ENCODE data around the gene RBBP6.

Gene RBBP6

DNA sequence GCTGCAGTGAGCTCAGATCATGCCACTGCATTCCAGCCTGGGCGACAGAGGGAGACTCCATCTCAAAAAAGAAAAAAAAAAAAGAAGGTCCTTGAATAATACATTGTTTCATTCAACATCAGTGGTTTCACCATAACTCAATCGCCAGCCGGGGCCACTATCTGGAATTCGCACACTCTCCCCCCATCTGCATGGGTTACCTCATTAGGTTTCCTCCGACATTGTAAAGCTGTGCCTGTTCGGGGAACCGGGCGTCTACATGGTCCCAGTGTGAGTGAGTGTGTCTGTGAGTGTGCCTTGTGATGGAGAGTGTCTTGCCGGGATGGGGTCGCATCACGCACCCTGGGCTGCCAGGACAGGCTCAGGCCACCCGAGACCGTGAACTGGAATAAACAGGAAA, 16.6 kb upstream of the RBBP6 start:
- in situ Hi-C loops (cut with HindIII; ENCODE audit: low sequenced_read_pairs), result no loop called here
- DNase-seq (ENCODE audit: low read depth, low spot score), result no peak
- TF ChIP-seq, protein P1, sequence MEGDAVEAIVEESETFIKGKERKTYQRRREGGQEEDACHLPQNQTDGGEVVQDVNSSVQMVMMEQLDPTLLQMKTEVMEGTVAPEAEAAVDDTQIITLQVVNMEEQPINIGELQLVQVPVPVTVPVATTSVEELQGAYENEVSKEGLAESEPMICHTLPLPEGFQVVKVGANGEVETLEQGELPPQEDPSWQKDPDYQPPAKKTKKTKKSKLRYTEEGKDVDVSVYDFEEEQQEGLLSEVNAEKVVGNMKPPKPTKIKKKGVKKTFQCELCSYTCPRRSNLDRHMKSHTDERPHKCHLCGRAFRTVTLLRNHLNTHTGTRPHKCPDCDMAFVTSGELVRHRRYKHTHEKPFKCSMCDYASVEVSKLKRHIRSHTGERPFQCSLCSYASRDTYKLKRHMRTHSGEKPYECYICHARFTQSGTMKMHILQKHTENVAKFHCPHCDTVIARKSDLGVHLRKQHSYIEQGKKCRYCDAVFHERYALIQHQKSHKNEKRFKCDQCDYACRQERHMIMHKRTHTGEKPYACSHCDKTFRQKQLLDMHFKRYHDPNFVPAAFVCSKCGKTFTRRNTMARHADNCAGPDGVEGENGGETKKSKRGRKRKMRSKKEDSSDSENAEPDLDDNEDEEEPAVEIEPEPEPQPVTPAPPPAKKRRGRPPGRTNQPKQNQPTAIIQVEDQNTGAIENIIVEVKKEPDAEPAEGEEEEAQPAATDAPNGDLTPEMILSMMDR (IDR thresholded peaks at IDR 0.05; ENCODE audit: low read depth, low read length), result no peak
- H3K4me3 ChIP-seq (ENCODE audit: low read depth, low read length), result no peak overlapping the region

DNA sequence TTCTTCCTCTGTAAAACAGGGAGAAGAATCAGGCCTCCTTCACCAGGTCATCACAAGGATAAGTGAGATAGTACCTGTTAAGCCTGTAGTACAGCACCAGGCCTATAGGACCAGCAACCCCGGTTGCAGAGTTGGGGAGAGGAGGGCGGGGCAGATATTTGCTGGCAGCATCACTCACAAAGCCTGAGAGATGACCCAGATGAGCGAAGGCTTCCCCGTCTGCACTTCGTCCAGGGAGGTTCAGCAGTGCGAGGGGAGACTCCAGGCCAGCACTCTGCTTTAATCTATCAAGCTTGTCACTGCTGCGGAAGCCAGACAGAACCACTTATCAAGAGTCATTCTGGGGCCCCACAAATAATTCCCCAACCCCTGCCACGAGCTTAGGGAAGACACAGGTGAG, 15.8 kb upstream of the RBBP6 start:
- TF ChIP-seq, protein P1 (IDR thresholded peaks at IDR 0.05; ENCODE audit: low read depth, low read length), result no peak
- no peak overlapping the region for H3K4me3 ChIP-seq (ENCODE audit: low read depth, low read length)
- no peak for DNase-seq (ENCODE audit: low read depth, low spot score)
- in situ Hi-C loops (cut with HindIII; ENCODE audit: low sequenced_read_pairs), result no loop called here

DNA sequence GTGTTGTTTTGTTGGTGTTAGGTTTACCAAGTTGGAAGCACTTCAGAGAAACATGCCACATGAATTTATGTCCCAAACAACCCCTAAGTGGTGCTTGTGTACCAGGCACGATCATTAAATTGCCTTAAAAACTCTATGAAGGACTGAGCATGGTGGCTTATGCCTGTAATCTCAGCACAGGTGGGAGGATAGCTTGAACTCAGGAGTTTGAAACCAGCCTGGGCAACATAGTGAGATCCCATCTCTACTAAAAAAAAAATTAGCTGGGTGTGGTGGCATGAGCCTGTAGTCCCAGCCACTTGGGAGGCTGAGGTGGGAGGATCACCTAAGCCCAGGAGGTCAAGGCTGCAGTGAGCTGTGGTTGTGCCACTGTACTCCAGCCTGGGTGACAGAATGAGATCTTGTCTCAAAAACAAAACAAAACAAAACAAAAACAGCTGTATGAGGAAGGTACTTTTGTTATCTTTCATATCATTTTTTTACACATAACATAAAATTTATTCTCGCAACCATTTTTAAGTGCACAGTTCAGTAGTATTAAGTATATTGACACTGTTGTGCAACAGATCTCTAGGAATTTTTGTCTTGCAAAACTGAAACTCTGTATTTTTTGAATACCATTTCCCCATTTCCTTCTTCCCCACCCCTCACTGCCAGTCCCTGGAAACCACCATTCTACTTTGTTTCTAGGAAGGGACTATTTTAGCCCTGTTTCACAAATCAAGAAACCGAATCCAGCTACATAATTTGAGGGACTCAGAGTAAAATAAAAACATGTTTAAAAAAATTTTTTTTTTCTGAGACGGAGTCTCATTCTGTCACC, 14.3 kb upstream of the RBBP6 start:
- TF ChIP-seq, protein P1 (IDR thresholded peaks at IDR 0.05; ENCODE audit: low read depth, low read length), result no peak
- in situ Hi-C loops (cut with HindIII; ENCODE audit: low sequenced_read_pairs), result no loop called here
- H3K4me3 ChIP-seq (ENCODE audit: low read depth, low read length), result no peak overlapping the region
- no peak for DNase-seq (ENCODE audit: low read depth, low spot score)

DNA sequence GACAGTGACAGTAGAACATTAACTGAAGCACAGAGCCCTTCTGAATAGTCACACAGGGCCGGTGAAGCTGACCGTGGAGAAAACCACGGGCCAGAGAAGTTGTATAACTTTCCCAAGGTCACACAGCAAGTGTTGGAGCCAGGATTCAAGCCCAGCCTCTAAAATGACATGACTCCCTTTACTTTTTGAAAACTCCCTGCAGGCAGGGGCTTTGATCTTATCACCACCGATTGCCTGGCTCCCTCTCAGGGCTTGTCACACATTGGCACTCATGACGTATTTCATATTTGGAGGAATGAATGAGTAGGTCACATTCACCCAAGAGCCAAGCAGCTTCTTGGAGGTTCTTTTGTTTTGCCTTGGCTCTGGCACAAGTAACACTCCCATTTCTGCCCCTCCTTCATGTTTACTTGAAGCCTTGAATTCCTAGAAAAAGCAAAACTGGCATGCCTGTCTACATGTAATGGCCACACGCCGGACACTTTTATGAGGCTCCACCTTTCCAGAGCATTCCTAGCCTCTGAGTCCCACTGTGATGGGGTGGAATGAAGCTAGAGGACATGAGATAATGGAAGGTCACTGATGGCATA, 13.3 kb upstream of the RBBP6 start:
- DNase-seq (ENCODE audit: low read depth, low spot score), result no peak
- in situ Hi-C loops (cut with HindIII; ENCODE audit: low sequenced_read_pairs), result no loop called here
- no peak overlapping the region for H3K4me3 ChIP-seq (ENCODE audit: low read depth, low read length)
- TF ChIP-seq, protein P1 (IDR thresholded peaks at IDR 0.05; ENCODE audit: low read depth, low read length), result no peak

DNA sequence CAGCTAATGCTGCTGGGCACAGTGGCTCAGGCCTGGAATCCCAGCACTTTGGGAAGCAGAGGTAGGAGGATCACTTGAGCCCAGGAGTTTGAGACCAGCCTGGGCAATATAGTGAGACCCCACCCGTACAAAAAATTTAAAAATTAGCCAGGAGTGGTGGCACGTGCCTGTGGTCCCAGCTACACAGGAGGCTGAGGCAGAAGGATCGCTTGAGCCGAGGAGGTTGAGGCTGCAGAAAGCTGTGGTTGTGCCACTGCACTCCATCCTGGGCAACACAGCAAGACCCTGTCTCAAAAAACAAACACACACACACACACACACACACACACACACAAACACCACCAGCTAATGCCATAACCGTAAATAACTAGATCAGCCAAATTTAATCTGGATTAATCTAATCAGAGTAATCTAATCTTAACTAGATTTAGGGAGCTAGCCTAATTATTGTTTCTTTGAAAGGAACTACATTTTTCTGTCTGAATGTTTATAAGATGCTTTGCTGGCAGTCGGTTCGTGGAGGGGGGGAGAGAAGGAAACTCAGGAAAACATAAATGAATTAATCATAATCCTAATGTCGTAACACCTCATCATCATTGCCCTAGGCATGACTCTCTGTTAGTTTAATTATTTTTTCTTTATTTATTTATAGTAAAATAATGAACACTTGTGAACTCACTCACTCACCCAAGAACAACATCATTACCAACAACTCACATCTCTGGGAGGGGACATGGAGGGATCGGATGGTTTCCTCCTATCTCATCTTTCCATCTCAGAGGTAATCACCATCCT, 12.5 kb upstream of the RBBP6 start:
- no peak for DNase-seq (ENCODE audit: low read depth, low spot score)
- in situ Hi-C loops (cut with HindIII; ENCODE audit: low sequenced_read_pairs), result no loop called here
- H3K4me3 ChIP-seq (ENCODE audit: low read depth, low read length), result no peak overlapping the region
- TF ChIP-seq, protein P1 (IDR thresholded peaks at IDR 0.05; ENCODE audit: low read depth, low read length), result no peak

DNA sequence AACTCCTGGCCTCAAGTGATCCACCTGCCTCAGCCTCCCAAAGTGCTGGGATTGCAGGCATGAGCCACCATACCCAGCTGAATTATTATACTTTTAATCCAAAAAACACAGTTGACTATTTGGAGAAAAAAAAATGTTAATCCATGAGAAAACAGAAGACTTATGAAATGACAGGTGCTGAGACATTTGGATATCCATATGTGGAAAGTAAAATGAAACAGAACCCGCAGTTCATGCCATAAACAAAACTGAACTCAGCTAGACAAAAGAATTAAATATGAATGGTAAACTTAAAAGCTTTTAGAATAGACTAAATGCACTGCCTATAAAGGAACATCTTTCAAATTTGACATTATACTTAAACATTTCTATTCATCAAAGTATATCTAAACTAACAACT, 8.2 kb upstream of the RBBP6 start:
- TF ChIP-seq, protein P1 (IDR thresholded peaks at IDR 0.05; ENCODE audit: low read depth, low read length), result no peak
- DNase-seq (ENCODE audit: low read depth, low spot score), result no peak
- in situ Hi-C loops (cut with HindIII; ENCODE audit: low sequenced_read_pairs), result no loop called here
- H3K4me3 ChIP-seq (ENCODE audit: low read depth, low read length), result no peak overlapping the region

All from astrocyte of the spinal cord (primary cell).